Measurements from ENCODE around the gene TMEM187.

GRCh38 chrX:154019061-154019621 lies 46.6 kb downstream of the TMEM187 start:
- TF ChIP-seq CTCF (IDR thresholded peaks at IDR 0.05; ENCODE audit: borderline replicate concordance, extremely low read depth, low read length, poor library complexity, severe bottlenecking) (no peak), EZH2 (IDR thresholded peaks at IDR 0.05; ENCODE audit: borderline replicate concordance, low read depth, low read length, severe bottlenecking) (no peak)

Data from DND-41 (cell line).